Vagina (tissue), 2 donors: ENCODE data around the gene STX17. TPM values are rescaled to one million over a fixed set of nuclear protein-coding genes. Genes with fewer than 3 reads are reported as not detected.

Experiments
- DNase-seq, 2 donors: peaks; one replicate each; pipeline ENCODE4 v3.0.0-alpha.2; 2017; ENCODE audit errors: extremely low spot score in 2 of 2
- H3K27ac ChIP-seq: fragments of 200-600 bp; sonication (generic); one replicate; pipeline ENCODE4 v1.5.1; 2019
- H3K27me3 ChIP-seq: fragments of 200-600 bp; sonication (generic); one replicate; pipeline ENCODE4 v1.5.1; 2019
- H3K36me3 ChIP-seq, 2 donors: fragments of 200-600 bp; sonication (generic); one replicate each; pipeline ENCODE4 v1.5.1; 2017 to 2019
- H3K4me1 ChIP-seq: fragments of 200-600 bp; sonication (generic); one replicate; pipeline ENCODE4 v1.5.1; 2019
- H3K4me3 ChIP-seq, 2 donors: fragments of 200-600 bp; sonication (generic); 1 replicate in 1 of 2; 2 replicates in 1 of 2; pipeline ENCODE4 v1.5.1; 2016 to 2019
- H3K9me3 ChIP-seq: fragments of 200-600 bp; sonication (generic); one replicate; pipeline ENCODE4 v1.5.1; 2019
- CTCF ChIP-seq, 3 experiments: fragments of 450-650 bp in 2 of 3; fragments of 200-600 bp in 1 of 3; sonication (generic) in 1 of 3; IDR thresholded peaks; one replicate each; pipeline ENCODE4 v1.5.1; 2017 to 2019; ENCODE audit warnings: antibody characterized with exemption in 3 of 3, mild to moderate bottlenecking in 2 of 3, moderate library complexity in 2 of 3
- POLR2A ChIP-seq, 2 donors: fragments of 450-650 bp; IDR thresholded peaks; one replicate each; pipeline ENCODE4 v1.6.1; 2017; ENCODE audit warnings: antibody characterized with exemption in 2 of 2, mild to moderate bottlenecking in 2 of 2, moderate library complexity in 2 of 2
- POLR2AphosphoS5 ChIP-seq, 2 donors: sonication (generic); formaldehyde crosslinking; IDR thresholded peaks; one replicate each; pipeline ENCODE4 v1.9.0; 2017; ENCODE audit warnings: antibody characterized with exemption in 2 of 2, mild to moderate bottlenecking in 2 of 2, low read depth in 1 of 2; ENCODE audit not compliant: insufficient read depth in 1 of 2
- intact Hi-C: fragments of 100-400 bp; cut with DNase I; formaldehyde crosslinking; loops from one replicate; pipeline ENCODE4 v1.15.1; 2023
- total RNA-seq: library from RNA; depleted of rRNA; stranded (reverse); fragments of >200 nt; gene quantifications from one replicate; pipeline ENCODE4 v1.2.3, GENCODE V29; 2016

Gene STX17
- total RNA-seq, 1 donor from 2014 or later = 55.7 TPM

- TF ChIP-seq POLR2A (IDR thresholded peaks at IDR 0.05) (no peak), CTCF (IDR thresholded peaks at IDR 0.05) (no peak)
- no peak overlapping the region for H3K27ac ChIP-seq
- H3K27me3 ChIP-seq = no peaks in the 10 kb centered on the region
- no peak overlapping the region for H3K4me3 ChIP-seq
- H3K9me3 ChIP-seq = no peaks in the 10 kb centered on the region
- intact Hi-C loops = no loop called here
- DNase-seq = no peak
- no peaks in the 10 kb centered on the region for H3K4me1 ChIP-seq
- H3K36me3 ChIP-seq = peaks cover 0 to 24% of the 10 kb centered on the region in 2 donors
These were observed 23.2 kb downstream of the STX17 start for GRCh38 chr9:99929652-99930051.

DNA sequence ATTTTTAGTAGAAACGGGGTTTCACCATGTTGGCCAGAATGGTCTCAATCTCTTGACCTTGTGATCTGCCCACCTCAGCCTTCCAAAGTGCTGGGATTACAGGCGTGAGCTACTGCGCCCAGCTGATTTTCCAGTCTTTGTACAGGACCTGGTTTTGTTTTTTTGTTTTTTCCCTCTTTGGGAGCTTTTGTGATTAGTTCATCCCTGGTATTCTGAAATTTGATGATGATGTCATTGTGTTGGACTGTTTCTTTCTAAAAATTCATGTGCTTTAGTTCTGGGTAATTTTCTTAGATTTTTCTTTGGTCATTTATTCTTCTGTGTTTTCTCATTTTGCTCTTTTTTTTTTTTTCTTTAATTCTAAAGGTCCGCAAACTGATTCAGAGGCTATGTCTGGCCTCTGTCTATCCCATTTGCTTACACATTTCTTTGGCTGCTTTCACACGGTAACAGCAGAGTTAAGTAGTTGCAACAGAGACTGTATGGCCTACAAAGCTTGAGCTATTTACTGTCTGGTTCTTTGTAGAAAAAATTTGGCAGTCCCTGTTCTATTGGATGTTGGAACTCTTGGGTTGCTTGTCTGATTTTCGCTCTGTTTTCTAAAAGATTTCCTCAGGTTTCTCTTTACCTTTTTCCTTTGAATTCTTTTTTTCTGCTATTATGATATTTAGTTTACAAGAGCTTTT is 24.8 kb downstream of the STX17 start:
- no peaks in the 10 kb centered on the region for H3K4me1 ChIP-seq
- no peaks in the 10 kb centered on the region for H3K9me3 ChIP-seq
- H3K27me3 ChIP-seq = no peaks in the 10 kb centered on the region
- TF ChIP-seq POLR2A (IDR thresholded peaks at IDR 0.05) (no peak), POLR2AphosphoS5 (IDR thresholded peaks at IDR 0.05; ENCODE audit: insufficient read depth in 1 of 2, low read depth in 1 of 2) (no peak), CTCF (IDR thresholded peaks at IDR 0.05) (no peak)
- no peak overlapping the region for H3K4me3 ChIP-seq
- intact Hi-C loops = no loop called here
- peaks cover 0 to 18% of the 10 kb centered on the region in 2 donors for H3K36me3 ChIP-seq
- DNase-seq = no peak
- H3K27ac ChIP-seq = no peak overlapping the region

GRCh38 chr9:99936947-99937587 is 30.6 kb downstream of the STX17 start:
- no peaks in the 10 kb centered on the region for H3K36me3 ChIP-seq
- DNase-seq = no peak
- peaks cover 6% of the 10 kb centered on the region for H3K9me3 ChIP-seq
- H3K27me3 ChIP-seq = no peaks in the 10 kb centered on the region
- no peak overlapping the region for H3K27ac ChIP-seq
- TF ChIP-seq CTCF (IDR thresholded peaks at IDR 0.05) = no peak
- no peak for TF ChIP-seq POLR2AphosphoS5 (IDR thresholded peaks at IDR 0.05; ENCODE audit: insufficient read depth in 1 of 2, low read depth in 1 of 2)
- TF ChIP-seq POLR2A (IDR thresholded peaks at IDR 0.05) = no peak
- no peak overlapping the region for H3K4me3 ChIP-seq
- intact Hi-C loops = no loop called here
- no peaks in the 10 kb centered on the region for H3K4me1 ChIP-seq

GRCh38 chr9:99947395-99947794 is 40.9 kb downstream of the STX17 start:
- intact Hi-C loops = no loop called here
- Histone ChIP-seq H3K27me3 (no peaks in the 10 kb centered on the region), H3K4me1 (no peaks in the 10 kb centered on the region), H3K36me3 (no peaks in the 10 kb centered on the region), H3K4me3 (no peak overlapping the region), H3K27ac (no peak overlapping the region), H3K9me3 (no peaks in the 10 kb centered on the region)
- no peak for TF ChIP-seq POLR2AphosphoS5 (IDR thresholded peaks at IDR 0.05; ENCODE audit: insufficient read depth in 1 of 2, low read depth in 1 of 2)
- no peak for TF ChIP-seq POLR2A (IDR thresholded peaks at IDR 0.05)
- no peak for TF ChIP-seq CTCF (IDR thresholded peaks at IDR 0.05)
- no peak for DNase-seq

GRCh38 chr9:99948482-99948881 is 42.0 kb downstream of the STX17 start:
- no peaks in the 10 kb centered on the region for H3K36me3 ChIP-seq
- no peak for DNase-seq

More at GRCh38 chr9:99948482-99948881, 42.0 kb downstream of the STX17 start:
- no peak overlapping the region for H3K27ac ChIP-seq
- TF ChIP-seq POLR2A (IDR thresholded peaks at IDR 0.05) = no peak
- TF ChIP-seq POLR2AphosphoS5 (IDR thresholded peaks at IDR 0.05; ENCODE audit: insufficient read depth in 1 of 2, low read depth in 1 of 2) = no peak
- no peak for TF ChIP-seq CTCF (IDR thresholded peaks at IDR 0.05)
- no peaks in the 10 kb centered on the region for H3K27me3 ChIP-seq
- no peaks in the 10 kb centered on the region for H3K9me3 ChIP-seq
- H3K4me1 ChIP-seq = no peaks in the 10 kb centered on the region
- intact Hi-C loops = no loop called here
- H3K4me3 ChIP-seq = no peak overlapping the region
